ENCODE data around the gene NPTX2. TPM values are rescaled to one million over a fixed set of nuclear protein-coding genes. Genes with fewer than 3 reads are reported as not detected.

Gene NPTX2
- total RNA-seq, 2 donors from 2014 or later: 0.53 to 1.3 TPM

- H3K27me3 Mint-ChIP-seq (ENCODE audit: insufficient read depth): peaks cover 82% of the 10 kb centered on the region
- no peak overlapping the region for H3K27ac Mint-ChIP-seq
Measured at GRCh38 chr7:98617960-98618418, 904 bp downstream of the NPTX2 start.

DNA sequence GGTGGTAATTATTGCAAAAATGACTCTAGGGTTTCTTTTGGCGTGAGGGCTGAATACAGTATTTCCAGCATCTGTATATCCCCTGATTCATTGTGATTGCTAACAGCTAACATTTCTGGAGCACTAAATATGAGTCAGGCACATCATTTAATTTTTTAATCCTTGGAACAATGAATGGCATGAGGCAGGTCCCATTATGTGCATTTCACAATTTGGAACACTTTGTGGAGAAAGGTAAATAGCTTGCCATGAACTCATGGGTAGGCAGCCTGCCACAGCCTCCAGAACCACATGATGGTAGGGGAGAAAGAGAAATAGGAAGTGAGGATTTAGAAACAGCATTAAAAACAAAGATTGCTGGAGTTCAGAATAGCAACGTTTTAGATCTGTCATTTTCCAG, 1.7 kb downstream of the NPTX2 start:
- H3K9me3 ChIP-seq (ENCODE audit: control insufficient read depth, low read length): no peaks in the 10 kb centered on the region
- no peak overlapping the region for H3K4me3 Mint-ChIP-seq
- DNase-seq: no peak
- H3K9me3 Mint-ChIP-seq: no peaks in the 10 kb centered on the region
- H3K9ac ChIP-seq (ENCODE audit: extremely low read depth, low read length, poor library complexity, severe bottlenecking): no peak overlapping the region
- H3K27ac Mint-ChIP-seq: no peak overlapping the region
- H3K4me1 ChIP-seq (ENCODE audit: control insufficient read depth, insufficient read depth, low read length): no peaks in the 10 kb centered on the region
- peaks cover 76% of the 10 kb centered on the region for H3K27me3 Mint-ChIP-seq (ENCODE audit: insufficient read depth)
- no peak overlapping the region for H3K27ac ChIP-seq (ENCODE audit: low read depth, low read length)
- TF ChIP-seq, protein P1, sequence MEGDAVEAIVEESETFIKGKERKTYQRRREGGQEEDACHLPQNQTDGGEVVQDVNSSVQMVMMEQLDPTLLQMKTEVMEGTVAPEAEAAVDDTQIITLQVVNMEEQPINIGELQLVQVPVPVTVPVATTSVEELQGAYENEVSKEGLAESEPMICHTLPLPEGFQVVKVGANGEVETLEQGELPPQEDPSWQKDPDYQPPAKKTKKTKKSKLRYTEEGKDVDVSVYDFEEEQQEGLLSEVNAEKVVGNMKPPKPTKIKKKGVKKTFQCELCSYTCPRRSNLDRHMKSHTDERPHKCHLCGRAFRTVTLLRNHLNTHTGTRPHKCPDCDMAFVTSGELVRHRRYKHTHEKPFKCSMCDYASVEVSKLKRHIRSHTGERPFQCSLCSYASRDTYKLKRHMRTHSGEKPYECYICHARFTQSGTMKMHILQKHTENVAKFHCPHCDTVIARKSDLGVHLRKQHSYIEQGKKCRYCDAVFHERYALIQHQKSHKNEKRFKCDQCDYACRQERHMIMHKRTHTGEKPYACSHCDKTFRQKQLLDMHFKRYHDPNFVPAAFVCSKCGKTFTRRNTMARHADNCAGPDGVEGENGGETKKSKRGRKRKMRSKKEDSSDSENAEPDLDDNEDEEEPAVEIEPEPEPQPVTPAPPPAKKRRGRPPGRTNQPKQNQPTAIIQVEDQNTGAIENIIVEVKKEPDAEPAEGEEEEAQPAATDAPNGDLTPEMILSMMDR (conservative IDR thresholded peaks at IDR 0.05): no peak
- H3K4me3 ChIP-seq (ENCODE audit: low read length): no peak overlapping the region
- WGBS, 2 experiments (ENCODE audit: insufficient coverage in 1 of 2, insufficient read length in 1 of 2): 18 to 22% methylated on average over 2 of the region's 2 CpGs
- no peaks in the 10 kb centered on the region for H3K36me3 Mint-ChIP-seq (ENCODE audit: low read depth)
- H3K4me1 Mint-ChIP-seq: no peaks in the 10 kb centered on the region
- H3K36me3 ChIP-seq (ENCODE audit: control insufficient read depth, insufficient read depth, low read length): no peaks in the 10 kb centered on the region
- peaks cover 77% of the 10 kb centered on the region for H3K27me3 ChIP-seq (ENCODE audit: control insufficient read depth, insufficient read depth, low read length, poor library complexity, severe bottlenecking)

More at GRCh38 chr7:98617960-98618418, 904 bp downstream of the NPTX2 start:
- Mint-ChIP-seq H3K4me3 (peak overlapping the region; percentile 46), H3K9me3 (no peaks in the 10 kb centered on the region), H3K4me1 (no peaks in the 10 kb centered on the region), H3K36me3 (ENCODE audit: low read depth) (no peaks in the 10 kb centered on the region)
- Histone ChIP-seq H3K4me1 (ENCODE audit: control insufficient read depth, insufficient read depth, low read length) (no peaks in the 10 kb centered on the region), H3K36me3 (ENCODE audit: control insufficient read depth, insufficient read depth, low read length) (no peaks in the 10 kb centered on the region), H3K9ac (ENCODE audit: extremely low read depth, low read length, poor library complexity, severe bottlenecking) (no peak overlapping the region), H3K27me3 (ENCODE audit: control insufficient read depth, insufficient read depth, low read length, poor library complexity, severe bottlenecking) (peaks cover 83% of the 10 kb centered on the region), H3K4me3 (ENCODE audit: low read length) (peak overlapping the region; percentile 49), H3K9me3 (ENCODE audit: control insufficient read depth, low read length) (no peaks in the 10 kb centered on the region), H3K27ac (ENCODE audit: low read depth, low read length) (no peak overlapping the region)
- DNase-seq: peak; percentile 64
- WGBS, 2 experiments (ENCODE audit: insufficient coverage in 1 of 2, insufficient read length in 1 of 2): 0 to 3% methylated on average over 6 to 40 of the region's 40 CpGs
- TF ChIP-seq, protein P1 (conservative IDR thresholded peaks at IDR 0.05): no peak

GRCh38 chr7:98619450-98620321, 2.6 kb downstream of the NPTX2 start:
- H3K4me1 Mint-ChIP-seq: no peaks in the 10 kb centered on the region
- H3K27ac Mint-ChIP-seq: no peak overlapping the region
- no peaks in the 10 kb centered on the region for H3K9me3 ChIP-seq (ENCODE audit: control insufficient read depth, low read length)
- no peaks in the 10 kb centered on the region for H3K36me3 ChIP-seq (ENCODE audit: control insufficient read depth, insufficient read depth, low read length)
- no peak overlapping the region for H3K27ac ChIP-seq (ENCODE audit: low read depth, low read length)
- no peak overlapping the region for H3K9ac ChIP-seq (ENCODE audit: extremely low read depth, low read length, poor library complexity, severe bottlenecking)
- TF ChIP-seq, protein P1 (conservative IDR thresholded peaks at IDR 0.05): peak; percentile 34
- H3K4me3 Mint-ChIP-seq: no peak overlapping the region
- no peaks in the 10 kb centered on the region for H3K36me3 Mint-ChIP-seq (ENCODE audit: low read depth)
- H3K4me1 ChIP-seq (ENCODE audit: control insufficient read depth, insufficient read depth, low read length): no peaks in the 10 kb centered on the region
- peak; percentile 70 for DNase-seq
- H3K27me3 Mint-ChIP-seq (ENCODE audit: insufficient read depth): peaks cover 70% of the 10 kb centered on the region
- peaks cover 68% of the 10 kb centered on the region for H3K27me3 ChIP-seq (ENCODE audit: control insufficient read depth, insufficient read depth, low read length, poor library complexity, severe bottlenecking)
- no peak overlapping the region for H3K4me3 ChIP-seq (ENCODE audit: low read length)
- no peaks in the 10 kb centered on the region for H3K9me3 Mint-ChIP-seq
- WGBS, 2 experiments (ENCODE audit: insufficient coverage in 1 of 2, insufficient read length in 1 of 2): 55 to 60% methylated on average over 19 to 27 of the region's 27 CpGs
